Small intestine (tissue), 7 donors: Measurements from ENCODE around the gene SKI. TPM values are rescaled to one million over a fixed set of nuclear protein-coding genes. Genes with fewer than 3 reads are reported as not detected.

Experiments
- DNase-seq, 2 donors: peaks; one replicate each; pipeline versions ENCODE4 v3.0.0 to v3.0.0-alpha.2; 2013
- FAIRE-seq: peaks from 2 replicates; lab custom pipeline; 2012; peaks lifted over from hg19 to GRCh38; lab: Jason Lieb, UNC
- H3K27ac ChIP-seq, 3 donors: one replicate each; pipeline ENCODE4 v1.5.1; 2013; ENCODE audit warnings: low read length in 2 of 3, mild to moderate bottlenecking in 2 of 3, control low read depth in 1 of 3, inconsistent platforms in 1 of 3, low read depth in 1 of 3, moderate library complexity in 1 of 3
- H3K27me3 ChIP-seq, 3 donors: one replicate each; pipeline ENCODE4 v1.6.1; 2013; ENCODE audit warnings: low read length in 3 of 3, inconsistent platforms in 1 of 3; ENCODE audit not compliant: control insufficient read depth in 3 of 3, insufficient read depth in 3 of 3
- H3K36me3 ChIP-seq, 3 donors: one replicate each; pipeline ENCODE4 v1.6.1; 2013; ENCODE audit warnings: low read length in 3 of 3, inconsistent platforms in 1 of 3, low read depth in 1 of 3, mild to moderate bottlenecking in 1 of 3, moderate library complexity in 1 of 3; ENCODE audit not compliant: control insufficient read depth in 3 of 3, insufficient read depth in 2 of 3
- H3K4me1 ChIP-seq, 3 donors: one replicate each; pipeline ENCODE4 v1.6.1; 2013; ENCODE audit warnings: low read length in 2 of 3, inconsistent platforms in 1 of 3, low read depth in 1 of 3, mild to moderate bottlenecking in 1 of 3, moderate library complexity in 1 of 3; ENCODE audit not compliant: control insufficient read depth in 3 of 3, insufficient read depth in 2 of 3
- H3K4me3 ChIP-seq, 3 donors: one replicate each; pipeline ENCODE4 v1.5.1; 2013; ENCODE audit warnings: low read length in 3 of 3, control low read depth in 1 of 3, inconsistent platforms in 1 of 3, low read depth in 1 of 3, mild to moderate bottlenecking in 1 of 3, moderate library complexity in 1 of 3
- H3K9me3 ChIP-seq, 2 donors: one replicate each; pipeline ENCODE4 v1.6.1; 2013; ENCODE audit warnings: low read depth in 1 of 2, low read length in 1 of 2; ENCODE audit not compliant: control insufficient read depth in 2 of 2, insufficient read depth in 1 of 2
- WGBS, 3 donors: extraction: QIAGEN DNeasy Blood & Tissue Kit; methylation state at CpG; one replicate each; pipeline ENCODE4 v1.1.7; 2013; 5-methylcytosine and 5-hydroxymethylcytosine counted together
- polyA plus RNA-seq, 4 donors: library from polyadenylated mRNA; stranded (reverse) in 3 of 4; unstranded in 1 of 4; fragments of 200-250 nt in 3 of 4; fragments of 120-200 nt in 1 of 4; gene quantifications; one replicate each; pipeline versions ENCODE4 v1.2.1 to v1.2.3, GENCODE V29; 2013
- donor health status: healthy with polysubstance abuse.
- donor health status: control.
- donor health status: control.
- donor health status: Bipolar disorder and iron deficiency.
- donor health status: healthy.

The SKI gene
- polyA plus RNA-seq, 4 donors: 4.2 to 45.1 (median 11.6) TPM

- FAIRE-seq: no peak
- no peaks in the 10 kb centered on the region for H3K9me3 ChIP-seq
- WGBS, 3 donors: 66 to 70% (median 67%) methylated on average over 12 of the region's 12 CpGs
- no peak for DNase-seq
- H3K36me3 ChIP-seq: peaks cover 0 to 77% (median 0%) of the 10 kb centered on the region in 3 donors
- H3K27me3 ChIP-seq: no peaks in the 10 kb centered on the region
- H3K27ac ChIP-seq: peak overlapping the region in 2 of 3 donors; percentile 84 to 89
- peak overlapping the region in 1 of 3 donors; percentile 6 for H3K4me3 ChIP-seq
- H3K4me1 ChIP-seq: peaks cover 12 to 78% (median 36%) of the 10 kb centered on the region in 3 donors
Measured at GRCh38 chr1:2233468-2233867, 5.3 kb downstream of the SKI start.

- H3K36me3 ChIP-seq: peaks cover 0 to 80% (median 0%) of the 10 kb centered on the region in 3 donors
- H3K9me3 ChIP-seq: no peaks in the 10 kb centered on the region
- no peak for FAIRE-seq
- no peaks in the 10 kb centered on the region for H3K27me3 ChIP-seq
- peak overlapping the region in 2 of 3 donors; percentile 1 to 6 for H3K4me3 ChIP-seq
- peak overlapping the region; percentile 39 to 89 (median 84) for H3K27ac ChIP-seq
- peak; percentile 66 to 91 for DNase-seq
- WGBS, 3 donors: 15 to 29% (median 21%) methylated on average over 27 of the region's 27 CpGs
- peaks cover 17 to 83% (median 39%) of the 10 kb centered on the region in 3 donors for H3K4me1 ChIP-seq
Measured at GRCh38 chr1:2233997-2234761, 6.1 kb downstream of the SKI start.

GRCh38 chr1:2234762-2235113, 6.6 kb downstream of the SKI start:
- Histone ChIP-seq H3K27ac (peak overlapping the region; percentile 28 to 89 (median 84)), H3K4me1 (peaks cover 21 to 89% (median 42%) of the 10 kb centered on the region in 3 donors), H3K27me3 (no peaks in the 10 kb centered on the region), H3K9me3 (no peaks in the 10 kb centered on the region), H3K4me3 (no peak overlapping the region), H3K36me3 (peaks cover 0 to 80% (median 0%) of the 10 kb centered on the region in 3 donors)
- FAIRE-seq: no peak
- WGBS, 3 donors: 32 to 49% (median 40%) methylated on average over 4 of the region's 4 CpGs
- DNase-seq: no peak

GRCh38 chr1:2235300-2235998, 7.3 kb downstream of the SKI start:
- H3K36me3 ChIP-seq: peaks cover 0 to 80% (median 0%) of the 10 kb centered on the region in 3 donors
- DNase-seq (no peak), FAIRE-seq (no peak)
- 86 to 89% (median 89%) methylated on average over 22 of the region's 22 CpGs for WGBS, 3 donors
- no peaks in the 10 kb centered on the region for H3K27me3 ChIP-seq
- H3K4me1 ChIP-seq: peaks cover 23 to 93% (median 49%) of the 10 kb centered on the region in 3 donors
- H3K27ac ChIP-seq: peak overlapping the region in 2 of 3 donors; percentile 84 to 89
- no peak overlapping the region for H3K4me3 ChIP-seq
- no peaks in the 10 kb centered on the region for H3K9me3 ChIP-seq

- FAIRE-seq: no peak
- peak; percentile 27 to 54 for DNase-seq
- Histone ChIP-seq H3K4me3 (no peak overlapping the region), H3K27me3 (no peaks in the 10 kb centered on the region), H3K27ac (peak overlapping the region in 1 of 3 donors; percentile 77), H3K36me3 (peaks cover 0 to 81% (median 2%) of the 10 kb centered on the region in 3 donors), H3K4me1 (peaks cover 23 to 85% (median 46%) of the 10 kb centered on the region in 3 donors), H3K9me3 (no peaks in the 10 kb centered on the region)
- WGBS, 3 donors: 45 to 59% (median 52%) methylated on average over 28 of the region's 28 CpGs
Measured at GRCh38 chr1:2236695-2237677, 8.9 kb downstream of the SKI start.

- DNase-seq (no peak), FAIRE-seq (no peak)
- H3K36me3 ChIP-seq: peaks cover 0 to 80% (median 2%) of the 10 kb centered on the region in 3 donors
- WGBS, 3 donors: 61 to 69% (median 67%) methylated on average over 18 to 19 of the region's 19 CpGs
- no peaks in the 10 kb centered on the region for H3K27me3 ChIP-seq
- H3K4me3 ChIP-seq: no peak overlapping the region
- peaks cover 20 to 77% (median 46%) of the 10 kb centered on the region in 3 donors for H3K4me1 ChIP-seq
- peak overlapping the region in 2 of 3 donors; percentile 2 to 77 for H3K27ac ChIP-seq
- H3K9me3 ChIP-seq: no peaks in the 10 kb centered on the region
Measured at GRCh38 chr1:2237773-2238172, 9.7 kb downstream of the SKI start.

GRCh38 chr1:2238361-2239012, 10.4 kb downstream of the SKI start:
- H3K9me3 ChIP-seq: no peaks in the 10 kb centered on the region
- 49 to 73% (median 51%) methylated on average over 22 to 25 of the region's 25 CpGs for WGBS, 3 donors
- H3K36me3 ChIP-seq: peaks cover 0 to 81% (median 2%) of the 10 kb centered on the region in 3 donors
- DNase-seq (no peak), FAIRE-seq (no peak)
- H3K4me3 ChIP-seq: no peak overlapping the region
- no peaks in the 10 kb centered on the region for H3K27me3 ChIP-seq
- H3K27ac ChIP-seq: peak overlapping the region in 1 of 3 donors; percentile 77
- H3K4me1 ChIP-seq: peaks cover 20 to 70% (median 40%) of the 10 kb centered on the region in 3 donors
